ENCODE data around the gene CCDC71.

The CCDC71 gene

DNA sequence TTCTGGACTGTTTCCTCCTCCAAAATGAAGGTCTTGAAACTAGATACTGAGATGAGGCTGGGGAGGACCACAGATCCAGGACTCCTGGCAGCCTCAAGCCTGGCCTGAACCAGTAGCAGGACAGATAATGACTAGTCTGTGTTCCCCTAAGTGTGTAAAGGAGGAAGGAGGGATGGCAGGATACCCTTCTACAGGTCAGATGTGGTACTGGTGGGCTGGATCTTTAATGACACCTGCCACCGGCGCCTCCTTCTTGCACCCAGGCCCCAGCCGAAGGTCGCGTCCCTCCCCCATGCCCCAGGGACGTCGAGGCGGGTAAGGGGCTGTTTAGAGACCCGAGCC, 46.1 kb downstream of the CCDC71 start:
- TF ChIP-seq, protein P1, sequence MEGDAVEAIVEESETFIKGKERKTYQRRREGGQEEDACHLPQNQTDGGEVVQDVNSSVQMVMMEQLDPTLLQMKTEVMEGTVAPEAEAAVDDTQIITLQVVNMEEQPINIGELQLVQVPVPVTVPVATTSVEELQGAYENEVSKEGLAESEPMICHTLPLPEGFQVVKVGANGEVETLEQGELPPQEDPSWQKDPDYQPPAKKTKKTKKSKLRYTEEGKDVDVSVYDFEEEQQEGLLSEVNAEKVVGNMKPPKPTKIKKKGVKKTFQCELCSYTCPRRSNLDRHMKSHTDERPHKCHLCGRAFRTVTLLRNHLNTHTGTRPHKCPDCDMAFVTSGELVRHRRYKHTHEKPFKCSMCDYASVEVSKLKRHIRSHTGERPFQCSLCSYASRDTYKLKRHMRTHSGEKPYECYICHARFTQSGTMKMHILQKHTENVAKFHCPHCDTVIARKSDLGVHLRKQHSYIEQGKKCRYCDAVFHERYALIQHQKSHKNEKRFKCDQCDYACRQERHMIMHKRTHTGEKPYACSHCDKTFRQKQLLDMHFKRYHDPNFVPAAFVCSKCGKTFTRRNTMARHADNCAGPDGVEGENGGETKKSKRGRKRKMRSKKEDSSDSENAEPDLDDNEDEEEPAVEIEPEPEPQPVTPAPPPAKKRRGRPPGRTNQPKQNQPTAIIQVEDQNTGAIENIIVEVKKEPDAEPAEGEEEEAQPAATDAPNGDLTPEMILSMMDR (IDR thresholded peaks at IDR 0.05; ENCODE audit: insufficient read depth, low read depth, low read length, missing control alignments) = no peak
- peak; percentile 26 for DNase-seq (ENCODE audit: low read depth)
- H3K4me3 ChIP-seq (ENCODE audit: low read depth, low read length) = peak overlapping the region; percentile 98

DNA sequence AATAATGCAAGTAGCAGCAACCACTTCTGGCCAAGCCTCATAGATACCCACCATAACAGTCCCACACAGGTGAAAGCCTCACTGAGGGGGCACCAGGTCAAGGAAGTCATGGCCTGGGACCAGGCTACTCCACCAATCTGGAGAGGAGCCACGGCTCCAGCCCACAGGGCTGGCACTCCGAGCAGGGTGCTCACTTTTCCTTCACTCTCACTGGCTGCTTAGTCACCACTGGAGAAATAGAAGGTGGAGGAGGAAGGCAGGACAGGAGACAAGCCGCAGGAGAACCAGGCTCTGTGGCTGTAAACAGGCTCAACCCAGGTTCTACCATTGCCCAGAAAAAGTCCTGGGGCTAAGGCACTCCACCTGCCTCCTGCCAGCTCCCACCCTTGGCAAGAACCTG, 46.7 kb downstream of the CCDC71 start:
- TF ChIP-seq, protein P1 (IDR thresholded peaks at IDR 0.05; ENCODE audit: insufficient read depth, low read depth, low read length, missing control alignments) = no peak
- no peak for DNase-seq (ENCODE audit: low read depth)
- H3K4me3 ChIP-seq (ENCODE audit: low read depth, low read length) = peak overlapping the region; percentile 98

DNA sequence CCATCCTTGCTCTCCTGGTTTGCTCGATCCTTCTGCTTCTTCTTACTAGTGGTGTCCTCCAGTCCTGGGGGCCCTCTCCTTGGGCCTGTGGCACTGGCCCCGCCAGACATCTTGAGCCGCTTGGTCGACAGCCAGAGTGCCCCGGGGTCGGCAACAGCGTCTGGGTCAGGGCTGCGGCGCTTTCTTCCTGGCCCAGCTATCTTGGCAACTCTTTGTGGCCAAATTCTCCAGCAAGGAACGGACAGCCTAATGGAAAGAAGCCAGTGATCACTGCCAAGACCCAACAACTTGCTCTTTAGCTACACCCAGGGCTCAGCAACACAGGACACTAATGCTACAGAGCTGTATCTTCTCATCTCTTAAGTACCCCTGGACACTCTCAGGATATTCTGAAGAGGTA, 47.1 kb downstream of the CCDC71 start:
- peak overlapping the region; percentile 98; the same call in 1 of the 2 replicates for H3K4me3 ChIP-seq (ENCODE audit: low read depth, low read length)
- TF ChIP-seq, protein P1 (IDR thresholded peaks at IDR 0.05; ENCODE audit: insufficient read depth, low read depth, low read length, missing control alignments) = no peak
- DNase-seq (ENCODE audit: low read depth) = no peak

Data from GM12865 (cell line).